Activated CD4-positive, alpha-beta T cell treated with anti-CD3 and anti-CD28 coated beads for 36 hours (primary cell): ENCODE measurements around the gene HAVCR1. TPM values are rescaled to one million over a fixed set of nuclear protein-coding genes. Genes with fewer than 3 reads are reported as not detected.
"Not testable (repeated sequence)": the region's sequence is repeated elsewhere in the genome, so short reads cannot be mapped to it uniquely, and the experiment has no call there.

Source experiments
- ATAC-seq: fragments of 200-7000 bp; cut with Tn5 transposase; one replicate; pipeline ENCODE4 v1.10.0; 2021; ENCODE audit warnings: mild to moderate bottlenecking, moderate library complexity
- CTCF ChIA-PET: fragments of 350-600 bp; sonication (Branson Sonifier 250); formaldehyde crosslinking; loops from one replicate; lab custom pipeline; 2021; ENCODE audit warnings: antibody characterized with exemption; lab: Charles Lee
- POLR2A ChIA-PET: fragments of 350-600 bp; sonication (Branson Sonifier 250); formaldehyde crosslinking; loops from one replicate; lab custom pipeline; 2021; ENCODE audit warnings: antibody characterized with exemption, inconsistent platforms; lab: Charles Lee
- DNase-seq: peaks from one replicate; pipeline ENCODE4 v3.0.0-alpha.2; 2020
- H3K27ac Mint-ChIP-seq: one replicate; pipeline ENCODE4 v1.8.0; 2021; ENCODE audit warnings: mixed read lengths
- H3K27me3 Mint-ChIP-seq: one replicate; pipeline ENCODE4 v1.8.0; 2021; ENCODE audit warnings: mixed read lengths
- H3K36me3 Mint-ChIP-seq: one replicate; pipeline ENCODE4 v1.8.0; 2021; ENCODE audit warnings: low read depth, mixed read lengths
- H3K4me1 Mint-ChIP-seq: one replicate; pipeline ENCODE4 v1.8.0; 2021; ENCODE audit warnings: mixed read lengths
- H3K4me3 Mint-ChIP-seq: one replicate; pipeline ENCODE4 v1.8.0; 2021; ENCODE audit warnings: mild to moderate bottlenecking, moderate library complexity, mixed read lengths
- H3K9me3 Mint-ChIP-seq: one replicate; pipeline ENCODE4 v1.8.0; 2021; ENCODE audit warnings: low read depth, mixed read lengths
- intact Hi-C, 2 experiments: fragments of 100-400 bp; cut with DNase I in 1 of 2; cut with micrococcal nuclease in 1 of 2; formaldehyde crosslinking; loops; one replicate each; pipeline versions ENCODE4 v1.14.2 to v1.15.1; 2022 to 2024; cut with DNase I, micrococcal nuclease
- total RNA-seq, 2 experiments: library from RNA; stranded (reverse); gene quantifications; one replicate each; pipeline ENCODE4 v1.2.3, GENCODE V29; 2021

HAVCR1 gene
- total RNA-seq, 2 experiments from 2014 or later, result 0.65 TPM; not detected in 1

GRCh38 chr5:157069949-157070348 is 11.0 kb upstream of the HAVCR1 start:
- no peak overlapping the region for H3K4me3 Mint-ChIP-seq
- H3K9me3 Mint-ChIP-seq, result no peaks in the 10 kb centered on the region
- CTCF ChIA-PET, result no interaction called here
- H3K27me3 Mint-ChIP-seq, result no peaks in the 10 kb centered on the region
- intact Hi-C loops, result loop anchor here in 1 of 2 experiments (10.0 kb wide), 1 partner anchor 45 kb away; no protein-coding TSS in a partner anchor
- no peaks in the 10 kb centered on the region for H3K36me3 Mint-ChIP-seq
- no peak overlapping the region for H3K27ac Mint-ChIP-seq
- ATAC-seq (no peak), DNase-seq (no peak)
- POLR2A ChIA-PET, result no interaction called here
- H3K4me1 Mint-ChIP-seq, result peaks cover 10% of the 10 kb centered on the region

GRCh38 chr5:157068785-157069184 is 9.9 kb upstream of the HAVCR1 start:
- ChIA-PET POLR2A (no interaction called here), CTCF (no interaction called here)
- intact Hi-C loops, result no loop called here
- no peaks in the 10 kb centered on the region for H3K36me3 Mint-ChIP-seq
- no peak overlapping the region for H3K4me3 Mint-ChIP-seq
- peaks cover 5% of the 10 kb centered on the region for H3K4me1 Mint-ChIP-seq
- no peak overlapping the region for H3K27ac Mint-ChIP-seq
- ATAC-seq, result no peak
- H3K9me3 Mint-ChIP-seq, result no peaks in the 10 kb centered on the region
- DNase-seq, result no peak
- H3K27me3 Mint-ChIP-seq, result no peaks in the 10 kb centered on the region

- ChIA-PET POLR2A (no interaction called here), CTCF (no interaction called here)
- H3K4me1 Mint-ChIP-seq, result peaks cover 5% of the 10 kb centered on the region
- no peak for DNase-seq
- H3K27me3 Mint-ChIP-seq, result no peaks in the 10 kb centered on the region
- H3K4me3 Mint-ChIP-seq, result no peak overlapping the region
- H3K36me3 Mint-ChIP-seq, result no peaks in the 10 kb centered on the region
- H3K9me3 Mint-ChIP-seq, result no peaks in the 10 kb centered on the region
- no peak for ATAC-seq
- H3K27ac Mint-ChIP-seq, result no peak overlapping the region
- intact Hi-C loops, result no loop called here
Observed at GRCh38 chr5:157068339-157068738, 9.4 kb upstream of the HAVCR1 start.

GRCh38 chr5:157067005-157067404 is 8.1 kb upstream of the HAVCR1 start:
- Mint-ChIP-seq H3K4me3 (no peak overlapping the region), H3K27me3 (no peaks in the 10 kb centered on the region), H3K27ac (no peak overlapping the region), H3K4me1 (no peaks in the 10 kb centered on the region), H3K36me3 (no peaks in the 10 kb centered on the region), H3K9me3 (no peaks in the 10 kb centered on the region)
- DNase-seq (no peak), ATAC-seq (no peak)
- intact Hi-C loops, result no loop called here
- CTCF ChIA-PET, result interaction anchor here (0.6 to 1.1 kb wide), 2 partner anchors 28 to 65 kb away, joined by 4 read pairs; no protein-coding TSS in a partner anchor
- POLR2A ChIA-PET, result no interaction called here

GRCh38 chr5:157066080-157066479 is 7.2 kb upstream of the HAVCR1 start:
- H3K4me3 Mint-ChIP-seq, result no peak overlapping the region
- ATAC-seq (no peak), DNase-seq (no peak)
- no peaks in the 10 kb centered on the region for H3K4me1 Mint-ChIP-seq
- no peaks in the 10 kb centered on the region for H3K9me3 Mint-ChIP-seq
- ChIA-PET CTCF (interaction anchor here (0.6 kb wide), 1 partner anchor 106 kb away, joined by 3 read pairs; no protein-coding TSS in a partner anchor), POLR2A (no interaction called here)
- no peaks in the 10 kb centered on the region for H3K36me3 Mint-ChIP-seq
- H3K27ac Mint-ChIP-seq, result no peak overlapping the region
- intact Hi-C loops, result no loop called here
- H3K27me3 Mint-ChIP-seq, result no peaks in the 10 kb centered on the region

- H3K36me3 Mint-ChIP-seq, result no peaks in the 10 kb centered on the region
- POLR2A ChIA-PET, result no interaction called here
- ATAC-seq, result no peak
- no peak for DNase-seq
- H3K27ac Mint-ChIP-seq, result no peak overlapping the region
- CTCF ChIA-PET, result interaction anchor here (0.9 to 1.6 kb wide), 2 partner anchors 9 to 37 kb away, joined by 3 to 4 read pairs; no protein-coding TSS in a partner anchor
- H3K4me3 Mint-ChIP-seq, result no peak overlapping the region
- no peaks in the 10 kb centered on the region for H3K9me3 Mint-ChIP-seq
- no peaks in the 10 kb centered on the region for H3K4me1 Mint-ChIP-seq
- intact Hi-C loops, result no loop called here
- H3K27me3 Mint-ChIP-seq, result no peaks in the 10 kb centered on the region
Observed at GRCh38 chr5:157063776-157064430, 5.0 kb upstream of the HAVCR1 start.

GRCh38 chr5:157059891-157060290 is 975 bp upstream of the HAVCR1 start:
- ATAC-seq (no peak), DNase-seq (no peak)
- no peaks in the 10 kb centered on the region for H3K9me3 Mint-ChIP-seq
- ChIA-PET POLR2A (no interaction called here), CTCF (no interaction called here)
- H3K27ac Mint-ChIP-seq, result no peak overlapping the region
- no peaks in the 10 kb centered on the region for H3K4me1 Mint-ChIP-seq
- intact Hi-C loops, result no loop called here
- H3K4me3 Mint-ChIP-seq, result no peak overlapping the region
- H3K36me3 Mint-ChIP-seq, result no peaks in the 10 kb centered on the region
- no peaks in the 10 kb centered on the region for H3K27me3 Mint-ChIP-seq

GRCh38 chr5:157057459-157058370 is 1.2 kb downstream of the HAVCR1 start:
- Mint-ChIP-seq H3K4me3 (no peak overlapping the region), H3K9me3 (no peaks in the 10 kb centered on the region), H3K27ac (no peak overlapping the region), H3K4me1 (no peaks in the 10 kb centered on the region), H3K27me3 (no peaks in the 10 kb centered on the region), H3K36me3 (no peaks in the 10 kb centered on the region)
- POLR2A ChIA-PET, result no interaction called here
- CTCF ChIA-PET, result no interaction called here
- intact Hi-C loops, result no loop called here
- no peak for ATAC-seq
- no peak for DNase-seq

- H3K36me3 Mint-ChIP-seq, H3K27ac Mint-ChIP-seq, H3K4me3 Mint-ChIP-seq, H3K9me3 Mint-ChIP-seq, CTCF ChIA-PET, H3K4me1 Mint-ChIP-seq, intact Hi-C loops, POLR2A ChIA-PET, ATAC-seq, H3K27me3 Mint-ChIP-seq, DNase-seq: not testable (repeated sequence)
Observed at GRCh38 chr5:157056848-157057247, 2.1 kb downstream of the HAVCR1 start.

- intact Hi-C loops, result no loop called here
- Mint-ChIP-seq H3K27me3 (no peaks in the 10 kb centered on the region), H3K9me3 (no peaks in the 10 kb centered on the region), H3K27ac (no peak overlapping the region), H3K4me3 (no peak overlapping the region), H3K4me1 (peaks cover 28% of the 10 kb centered on the region), H3K36me3 (no peaks in the 10 kb centered on the region)
- ATAC-seq (no peak), DNase-seq (no peak)
- ChIA-PET POLR2A (no interaction called here), CTCF (interaction anchor here (0.5 kb wide), 1 partner anchor 281 kb away, joined by 3 read pairs; no protein-coding TSS in a partner anchor)
Observed at GRCh38 chr5:157051604-157052245, 7.2 kb downstream of the HAVCR1 start.

GRCh38 chr5:157050050-157050449 is 8.9 kb downstream of the HAVCR1 start:
- ATAC-seq (peak; percentile 43), DNase-seq (no peak)
- H3K9me3 Mint-ChIP-seq, result no peaks in the 10 kb centered on the region
- ChIA-PET CTCF (interaction anchor here (0.9 kb wide), 1 partner anchor 25 kb away, joined by 6 read pairs; no protein-coding TSS in a partner anchor), POLR2A (no interaction called here)
- intact Hi-C loops, result no loop called here
- H3K27me3 Mint-ChIP-seq, result no peaks in the 10 kb centered on the region
- peak overlapping the region; percentile 22 for H3K27ac Mint-ChIP-seq
- H3K4me1 Mint-ChIP-seq, result peaks cover 33% of the 10 kb centered on the region
- H3K4me3 Mint-ChIP-seq, result peak overlapping the region; percentile 7
- no peaks in the 10 kb centered on the region for H3K36me3 Mint-ChIP-seq
